Left lung (tissue), 10 donors: Measurements from ENCODE around the gene GID4. TPM values are rescaled to one million over a fixed set of nuclear protein-coding genes. Genes with fewer than 3 reads are reported as not detected.
"Not testable (repeated sequence)": the region's sequence is repeated elsewhere in the genome, so short reads cannot be mapped to it uniquely, and the experiment has no call there.

Source experiments
- ATAC-seq: fragments of 200-7000 bp; cut with Tn5 transposase; one replicate; pipeline ENCODE4 v1.9.1; 2020; ENCODE audit warnings: moderate library complexity
- DNase-seq, 4 donors: peaks; one replicate each; pipeline ENCODE4 v3.0.0-alpha.2; 2013 to 2020
- H3K27ac ChIP-seq, 2 donors: fragments of 200-600 bp; sonication (generic) in 1 of 2; one replicate each; pipeline versions ENCODE4 v1.5.0 to v1.8.0; 2020 to 2021
- H3K27me3 ChIP-seq, 2 donors: fragments of 200-600 bp; sonication (generic) in 1 of 2; one replicate each; pipeline versions ENCODE4 v1.5.0 to v1.8.0; 2020 to 2021
- H3K36me3 ChIP-seq, 2 donors: fragments of 200-600 bp; sonication (generic) in 1 of 2; one replicate each; pipeline versions ENCODE4 v1.5.0 to v1.8.0; 2020 to 2021
- H3K4me1 ChIP-seq, 2 donors: fragments of 200-600 bp; one replicate each; pipeline ENCODE4 v1.8.0; 2021
- H3K4me3 ChIP-seq, 2 donors: fragments of 200-600 bp; sonication (generic) in 1 of 2; one replicate each; pipeline versions ENCODE4 v1.5.0 to v1.8.0; 2020 to 2021; ENCODE audit warnings: mild to moderate bottlenecking in 1 of 2
- H3K9me3 ChIP-seq, 2 donors: fragments of 200-600 bp; sonication (generic) in 1 of 2; one replicate each; pipeline versions ENCODE4 v1.5.0 to v1.8.0; 2020 to 2021
- intact Hi-C, 2 donors: fragments of 100-400 bp; cut with DNase I; formaldehyde crosslinking; loops; one replicate each; pipeline versions ENCODE4 v1.11.2 to v1.14.2; 2022
- polyA plus RNA-seq, 6 donors: library from polyadenylated mRNA; unstranded; fragments of 120-200 nt; gene quantifications; one replicate each; pipeline ENCODE4 v1.2.1, GENCODE V29; 2013; ENCODE audit not compliant: insufficient read length in 6 of 6
- total RNA-seq, 2 donors: library from RNA; stranded (reverse); fragmentation: NEBNext Ultra II Directional; extraction: Animal tissue kit (Norgen Biotek cat#: 25700); gene quantifications; one replicate each; pipeline ENCODE4 v1.2.1, GENCODE V29; 2021
- TF ChIP-seq, protein P1 (sequence below), 2 donors: fragments of 200-600 bp; sonication (generic) in 1 of 2; IDR thresholded peaks; one replicate each; pipeline versions ENCODE4 v1.5.0 to v1.8.0; 2021; ENCODE audit warnings: antibody characterized with exemption in 2 of 2
- donor health status: DM: no; HTN: yes; CAD: no.
- donor health status: DM: no; HTN: no; CAD: no.

GID4 gene
- total and polyA plus RNA-seq, 8 donors, result 7.9 to 15.1 (median 13.0) TPM

- Histone ChIP-seq H3K27me3 (no peaks in the 10 kb centered on the region), H3K4me3 (no peak overlapping the region), H3K36me3 (no peaks in the 10 kb centered on the region), H3K27ac (no peak overlapping the region), H3K9me3 (no peaks in the 10 kb centered on the region), H3K4me1 (no peaks in the 10 kb centered on the region)
- ATAC-seq (no peak), DNase-seq (no peak)
- TF ChIP-seq, protein P1, sequence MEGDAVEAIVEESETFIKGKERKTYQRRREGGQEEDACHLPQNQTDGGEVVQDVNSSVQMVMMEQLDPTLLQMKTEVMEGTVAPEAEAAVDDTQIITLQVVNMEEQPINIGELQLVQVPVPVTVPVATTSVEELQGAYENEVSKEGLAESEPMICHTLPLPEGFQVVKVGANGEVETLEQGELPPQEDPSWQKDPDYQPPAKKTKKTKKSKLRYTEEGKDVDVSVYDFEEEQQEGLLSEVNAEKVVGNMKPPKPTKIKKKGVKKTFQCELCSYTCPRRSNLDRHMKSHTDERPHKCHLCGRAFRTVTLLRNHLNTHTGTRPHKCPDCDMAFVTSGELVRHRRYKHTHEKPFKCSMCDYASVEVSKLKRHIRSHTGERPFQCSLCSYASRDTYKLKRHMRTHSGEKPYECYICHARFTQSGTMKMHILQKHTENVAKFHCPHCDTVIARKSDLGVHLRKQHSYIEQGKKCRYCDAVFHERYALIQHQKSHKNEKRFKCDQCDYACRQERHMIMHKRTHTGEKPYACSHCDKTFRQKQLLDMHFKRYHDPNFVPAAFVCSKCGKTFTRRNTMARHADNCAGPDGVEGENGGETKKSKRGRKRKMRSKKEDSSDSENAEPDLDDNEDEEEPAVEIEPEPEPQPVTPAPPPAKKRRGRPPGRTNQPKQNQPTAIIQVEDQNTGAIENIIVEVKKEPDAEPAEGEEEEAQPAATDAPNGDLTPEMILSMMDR (IDR thresholded peaks at IDR 0.05), result no peak
- intact Hi-C loops, result no loop called here
Observed at GRCh38 chr17:17993852-17994251, 45.4 kb upstream of the GID4 start.

DNA sequence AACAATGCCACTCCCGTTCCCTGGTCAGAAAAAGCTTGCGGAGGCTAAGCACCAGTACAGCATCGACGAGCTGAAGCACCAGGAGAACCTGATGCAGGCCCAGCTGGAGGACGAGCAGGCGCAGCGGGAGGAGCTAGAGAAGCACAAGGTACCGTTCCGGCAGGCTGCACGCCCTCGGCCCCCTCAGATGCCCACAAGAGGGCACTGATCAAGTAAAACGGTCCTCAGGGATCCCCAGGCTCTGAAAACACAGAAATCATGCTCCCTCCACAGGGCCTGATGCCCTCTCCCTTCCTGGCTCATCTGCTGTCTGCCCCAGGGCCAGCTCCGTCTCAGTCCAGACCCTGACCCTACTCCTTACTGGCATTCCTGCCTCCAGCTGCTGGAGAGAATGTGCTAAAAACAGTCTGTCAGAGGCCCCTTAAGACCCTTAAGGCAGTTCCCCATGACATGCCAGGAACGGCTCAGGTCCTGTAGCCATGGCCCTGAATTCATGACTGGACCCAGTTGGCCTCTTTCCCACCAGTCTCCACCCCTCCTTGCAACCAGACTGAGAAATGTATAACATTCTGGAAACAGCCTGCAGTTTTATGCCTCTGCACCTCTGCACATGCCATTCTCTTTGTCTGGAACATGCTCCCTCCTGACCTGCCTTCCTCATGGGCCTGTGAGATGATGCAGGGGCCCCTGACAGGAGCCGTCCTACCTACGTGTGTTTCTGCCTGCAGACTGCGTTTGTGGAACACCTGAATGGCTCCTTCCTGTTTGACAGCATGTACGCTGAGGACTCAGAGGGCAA is 44.7 kb upstream of the GID4 start:
- ATAC-seq (no peak), DNase-seq (no peak)
- TF ChIP-seq, protein P1 (IDR thresholded peaks at IDR 0.05), result no peak
- Histone ChIP-seq H3K4me1 (no peaks in the 10 kb centered on the region), H3K4me3 (no peak overlapping the region), H3K27me3 (no peaks in the 10 kb centered on the region), H3K27ac (no peak overlapping the region), H3K36me3 (no peaks in the 10 kb centered on the region), H3K9me3 (no peaks in the 10 kb centered on the region)
- intact Hi-C loops, result no loop called here

- intact Hi-C loops, H3K4me3 ChIP-seq, H3K27ac ChIP-seq, DNase-seq, ATAC-seq, H3K4me1 ChIP-seq, H3K9me3 ChIP-seq, H3K27me3 ChIP-seq, H3K36me3 ChIP-seq: not testable (repeated sequence)
Observed at GRCh38 chr17:17995887-17996286, 43.3 kb upstream of the GID4 start.

- DNase-seq, result no peak
- TF ChIP-seq, protein P1 (IDR thresholded peaks at IDR 0.05), result no peak
- intact Hi-C loops, result no loop called here
- no peak for ATAC-seq
- Histone ChIP-seq H3K36me3 (no peaks in the 10 kb centered on the region), H3K4me3 (no peak overlapping the region), H3K27ac (no peak overlapping the region), H3K9me3 (no peaks in the 10 kb centered on the region), H3K27me3 (no peaks in the 10 kb centered on the region), H3K4me1 (no peaks in the 10 kb centered on the region)
Observed at GRCh38 chr17:17998934-17999333, 40.3 kb upstream of the GID4 start.

- Histone ChIP-seq H3K27ac (no peak overlapping the region), H3K4me3 (no peak overlapping the region), H3K4me1 (no peaks in the 10 kb centered on the region), H3K36me3 (peaks cover 0 to 5% of the 10 kb centered on the region in 2 donors), H3K27me3 (no peaks in the 10 kb centered on the region), H3K9me3 (no peaks in the 10 kb centered on the region)
- intact Hi-C loops, result no loop called here
- ATAC-seq, result no peak
- TF ChIP-seq, protein P1 (IDR thresholded peaks at IDR 0.05), result no peak
- DNase-seq, result no peak
Observed at GRCh38 chr17:17999364-18000029, 39.7 kb upstream of the GID4 start.
